Loucy (cell line): ENCODE data around the gene GNAZ.

Source experiments
- EZH2phosphoT487 ChIP-seq: fragments of 200-600 bp; IDR thresholded peaks from 2 replicates; pipeline ENCODE4 v1.6.1; 2018; ENCODE audit warnings: antibody characterized with exemption, mild to moderate bottlenecking, moderate library complexity, borderline replicate concordance
- TF ChIP-seq, protein P1 (sequence below): fragments of 200-600 bp; sonication (generic); conservative IDR thresholded peaks from 2 replicates; pipeline ENCODE4 v1.5.1; 2014; ENCODE audit warnings: mild to moderate bottlenecking, antibody characterized with exemption, low read length

- no peak for TF ChIP-seq EZH2phosphoT487
- TF ChIP-seq, protein P1, sequence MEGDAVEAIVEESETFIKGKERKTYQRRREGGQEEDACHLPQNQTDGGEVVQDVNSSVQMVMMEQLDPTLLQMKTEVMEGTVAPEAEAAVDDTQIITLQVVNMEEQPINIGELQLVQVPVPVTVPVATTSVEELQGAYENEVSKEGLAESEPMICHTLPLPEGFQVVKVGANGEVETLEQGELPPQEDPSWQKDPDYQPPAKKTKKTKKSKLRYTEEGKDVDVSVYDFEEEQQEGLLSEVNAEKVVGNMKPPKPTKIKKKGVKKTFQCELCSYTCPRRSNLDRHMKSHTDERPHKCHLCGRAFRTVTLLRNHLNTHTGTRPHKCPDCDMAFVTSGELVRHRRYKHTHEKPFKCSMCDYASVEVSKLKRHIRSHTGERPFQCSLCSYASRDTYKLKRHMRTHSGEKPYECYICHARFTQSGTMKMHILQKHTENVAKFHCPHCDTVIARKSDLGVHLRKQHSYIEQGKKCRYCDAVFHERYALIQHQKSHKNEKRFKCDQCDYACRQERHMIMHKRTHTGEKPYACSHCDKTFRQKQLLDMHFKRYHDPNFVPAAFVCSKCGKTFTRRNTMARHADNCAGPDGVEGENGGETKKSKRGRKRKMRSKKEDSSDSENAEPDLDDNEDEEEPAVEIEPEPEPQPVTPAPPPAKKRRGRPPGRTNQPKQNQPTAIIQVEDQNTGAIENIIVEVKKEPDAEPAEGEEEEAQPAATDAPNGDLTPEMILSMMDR = no peak
Measured at GRCh38 chr22:23083315-23084021, 13.1 kb downstream of the GNAZ start.
